Anterior cingulate cortex (tissue), 58 donors: Measurements from ENCODE around the gene EFEMP2.

Experiments used
- DNase-seq, 58 donors: peaks; one replicate each; lab custom pipeline; 2025; lab: John Stamatoyannopoulos, UW

The EFEMP2 gene

GRCh38 chr11:65857853-65858680 is 14.5 kb downstream of the EFEMP2 start, which contains the start of gene CFL1:
Gene CFL1, minus strand, starts transcription at chr11:65858180. Its CDS starts 81 bp downstream, at chr11:65858099.
- DNase-seq, result peak; percentile 40 to 99 (median 97)

- DNase-seq, result peak in 32 of 58 donors; percentile 55 to 86 (median 69)
Observed at GRCh38 chr11:65857500-65857852, 15.1 kb downstream of the EFEMP2 start.

DNA sequence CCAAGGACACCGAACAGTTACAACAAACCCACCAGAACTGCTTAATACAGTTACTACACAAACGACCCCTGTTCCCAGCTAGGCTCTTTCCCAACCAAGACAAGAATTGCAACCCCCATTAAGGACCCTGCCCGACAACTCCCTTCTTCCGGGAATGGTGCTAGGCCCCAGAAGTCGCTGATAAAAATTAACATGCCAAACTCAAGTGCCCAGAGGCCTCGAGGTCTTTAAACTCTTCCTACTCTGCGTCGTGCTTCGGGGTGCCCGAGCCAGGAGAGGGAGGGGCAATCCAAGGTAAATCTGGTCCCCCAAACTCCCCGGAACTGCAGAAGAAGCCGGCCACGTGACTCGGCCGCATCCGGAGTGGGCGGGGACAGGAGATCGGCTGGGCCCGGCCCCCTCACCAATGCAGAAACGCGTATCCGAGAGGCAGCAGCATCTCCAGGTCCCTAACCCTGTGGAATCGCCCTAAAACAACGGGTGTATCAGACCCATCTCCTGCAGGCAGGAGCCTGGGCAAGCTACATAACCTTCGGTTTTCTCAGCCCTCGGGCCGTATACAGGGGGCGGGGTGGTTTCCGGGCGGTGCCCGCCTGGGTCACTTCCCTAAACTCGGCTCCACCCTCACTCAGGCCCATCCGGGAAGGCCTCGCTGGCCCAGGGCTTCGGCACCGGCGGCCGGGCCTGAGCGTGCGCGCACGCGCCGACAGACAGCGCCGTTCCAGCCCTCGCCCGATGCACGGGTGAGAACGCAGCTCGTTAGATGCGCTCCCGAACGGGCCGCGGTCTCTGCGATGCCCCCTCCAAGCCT is 15.7 kb downstream of the EFEMP2 start:
- peak in 56 of 58 donors; percentile 35 to 86 (median 70) for DNase-seq

DNA sequence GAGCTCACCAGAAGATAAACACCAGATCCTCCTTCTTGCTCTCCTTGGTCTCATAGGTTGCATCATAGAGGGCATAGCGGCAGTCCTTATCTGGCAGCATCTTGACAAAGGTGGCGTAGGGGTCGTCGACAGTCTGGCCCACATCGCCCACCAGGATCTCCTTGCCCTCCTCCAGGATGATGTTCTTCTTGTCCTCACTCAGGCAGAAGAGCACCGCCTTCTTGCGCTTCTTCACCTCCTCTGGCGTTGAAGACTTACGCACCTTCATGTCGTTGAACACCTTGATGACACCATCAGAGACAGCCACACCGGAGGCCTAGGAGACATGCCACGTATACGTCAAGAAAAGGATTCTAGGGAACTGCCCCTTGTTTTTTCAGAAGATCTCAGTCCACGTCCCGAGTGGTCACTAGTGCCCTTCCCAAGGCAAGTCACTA is 16.7 kb downstream of the EFEMP2 start:
- no peak for DNase-seq

GRCh38 chr11:65854852-65855837 is 17.5 kb downstream of the EFEMP2 start:
- no peak for DNase-seq

GRCh38 chr11:65854161-65854592 is 18.4 kb downstream of the EFEMP2 start:
- no peak for DNase-seq

- DNase-seq, result no peak
Observed at GRCh38 chr11:65853246-65853979, 19.2 kb downstream of the EFEMP2 start.

DNA sequence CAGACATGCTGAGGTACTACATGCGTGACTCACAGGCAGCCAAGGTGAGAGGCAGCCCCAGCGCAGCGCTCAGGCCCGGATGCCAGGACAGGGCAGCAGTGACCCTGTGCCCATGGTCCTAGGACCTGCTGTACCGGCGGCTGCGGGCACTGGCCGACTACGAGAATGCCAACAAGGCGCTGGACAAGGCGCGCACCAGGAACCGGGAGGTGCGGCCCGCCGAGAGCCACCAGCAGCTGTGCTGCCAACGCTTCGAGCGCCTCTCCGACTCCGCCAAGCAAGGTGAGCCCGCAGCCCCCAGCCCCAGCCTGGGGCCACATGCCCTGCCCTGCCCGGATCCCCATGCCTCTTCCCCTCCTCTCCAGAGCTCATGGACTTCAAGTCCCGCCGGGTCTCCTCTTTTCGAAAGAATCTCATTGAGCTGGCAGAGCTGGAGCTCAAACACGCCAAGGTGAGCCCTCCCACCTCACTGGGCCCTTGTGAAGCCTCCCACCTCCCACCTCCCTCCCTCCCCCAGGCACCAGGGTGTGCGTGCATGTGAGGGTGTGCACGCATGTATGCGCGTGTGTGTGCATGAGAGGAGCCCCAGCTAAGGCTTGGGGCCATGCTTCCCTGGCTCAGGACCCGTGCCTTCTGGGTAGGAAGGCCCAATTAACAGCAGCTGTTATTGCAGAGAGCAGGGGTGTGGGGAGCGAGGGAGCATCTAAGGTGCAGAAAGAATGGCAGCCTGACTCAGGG is 19.9 kb downstream of the EFEMP2 start:
- DNase-seq, result no peak

GRCh38 chr11:65851811-65852507 is 20.6 kb downstream of the EFEMP2 start:
- DNase-seq, result no peak

DNA sequence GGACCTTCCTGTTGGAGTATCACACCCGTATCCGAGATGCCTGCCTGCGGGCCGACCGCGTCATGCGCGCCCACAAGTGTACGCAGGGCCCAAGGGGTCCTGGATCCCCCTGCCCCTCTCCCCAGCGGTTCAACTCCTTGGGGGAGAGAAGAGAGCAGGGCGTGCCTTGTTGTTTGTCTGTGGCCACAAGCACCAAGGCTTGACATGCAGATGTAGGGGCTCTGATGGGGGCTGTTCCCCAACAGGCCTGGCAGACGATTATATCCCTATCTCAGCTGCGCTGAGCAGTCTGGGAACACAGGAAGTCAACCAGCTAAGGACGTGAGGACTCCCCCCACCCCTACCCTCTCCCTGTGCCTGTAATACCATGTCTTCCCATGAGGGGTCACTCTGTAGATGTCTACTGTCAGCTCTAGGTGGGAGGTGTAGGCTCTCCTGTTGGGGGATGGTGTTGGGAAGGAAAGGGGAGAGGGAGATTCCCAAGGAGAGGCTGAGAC is 21.5 kb downstream of the EFEMP2 start:
- DNase-seq, result no peak

GRCh38 chr11:65850217-65851082 is 22.1 kb downstream of the EFEMP2 start:
- no peak for DNase-seq

DNA sequence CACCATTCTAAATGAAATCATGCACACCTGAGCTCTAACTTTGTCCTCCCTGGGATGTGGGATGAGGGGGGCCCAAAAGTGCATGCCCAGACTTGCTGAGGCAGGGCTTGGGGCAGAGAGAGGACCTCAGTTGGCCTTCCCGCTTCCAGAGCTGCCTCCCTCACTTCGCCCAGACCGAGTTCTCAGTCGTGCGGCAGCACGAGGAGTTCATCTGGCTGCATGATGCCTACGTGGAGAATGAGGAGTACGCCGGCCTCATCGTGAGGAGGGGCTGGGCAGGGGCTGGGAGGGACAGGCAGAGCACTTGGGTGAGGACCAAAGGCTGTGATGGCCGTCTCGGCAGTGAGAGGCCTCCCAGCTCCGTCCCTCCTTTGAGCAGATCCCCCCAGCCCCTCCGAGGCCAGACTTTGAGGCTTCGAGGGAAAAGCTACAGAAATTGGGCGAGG is 22.8 kb downstream of the EFEMP2 start:
- DNase-seq, result no peak

DNA sequence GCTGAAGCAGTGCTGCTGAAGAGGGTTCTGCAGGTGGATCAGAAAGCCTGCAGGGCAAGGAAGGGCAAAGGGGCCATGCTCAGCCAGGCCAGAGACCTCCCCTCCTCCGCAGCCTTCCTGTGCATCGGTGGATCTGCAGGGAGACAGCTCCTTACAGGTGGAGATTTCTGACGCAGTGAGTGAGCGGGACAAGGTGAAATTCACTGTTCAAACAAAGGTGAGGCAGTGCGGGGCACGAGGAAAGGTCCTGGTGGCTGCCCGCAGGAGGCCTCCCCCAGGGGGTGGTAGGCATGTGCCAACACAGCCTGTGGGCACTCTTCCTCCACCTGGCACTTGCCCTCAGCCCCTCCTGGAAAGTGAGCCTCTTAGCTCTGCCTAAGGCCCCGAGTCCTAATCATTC is 23.2 kb downstream of the EFEMP2 start:
- DNase-seq, result no peak

DNA sequence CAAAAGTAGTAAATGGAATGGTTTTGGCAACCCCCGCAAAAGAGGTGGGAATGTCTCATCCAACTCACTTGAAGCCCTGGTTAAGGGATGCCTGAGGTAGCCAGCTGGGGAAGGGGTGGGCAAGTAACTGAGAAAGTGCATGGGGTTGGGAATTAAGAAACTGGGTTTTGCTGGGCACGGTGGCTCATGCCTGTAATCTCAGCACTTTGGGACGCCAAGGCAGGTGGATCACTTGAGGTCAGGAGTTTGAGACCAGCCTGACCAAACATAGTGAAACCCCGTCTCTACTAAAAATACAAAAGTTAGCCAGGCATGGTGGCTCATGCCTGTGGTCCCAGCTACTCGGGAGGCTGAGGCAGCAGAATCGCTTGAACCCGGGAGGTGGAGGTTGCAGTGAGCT is 23.9 kb downstream of the EFEMP2 start:
- peak in 1 of 58 donors; percentile 26 for DNase-seq

- DNase-seq, result no peak
Observed at GRCh38 chr11:65847746-65848145, 24.9 kb downstream of the EFEMP2 start.

GRCh38 chr11:65844231-65844872 is 28.2 kb downstream of the EFEMP2 start:
- no peak for DNase-seq
